ENCODE data around the gene CACNA1C.

The CACNA1C gene

DNA sequence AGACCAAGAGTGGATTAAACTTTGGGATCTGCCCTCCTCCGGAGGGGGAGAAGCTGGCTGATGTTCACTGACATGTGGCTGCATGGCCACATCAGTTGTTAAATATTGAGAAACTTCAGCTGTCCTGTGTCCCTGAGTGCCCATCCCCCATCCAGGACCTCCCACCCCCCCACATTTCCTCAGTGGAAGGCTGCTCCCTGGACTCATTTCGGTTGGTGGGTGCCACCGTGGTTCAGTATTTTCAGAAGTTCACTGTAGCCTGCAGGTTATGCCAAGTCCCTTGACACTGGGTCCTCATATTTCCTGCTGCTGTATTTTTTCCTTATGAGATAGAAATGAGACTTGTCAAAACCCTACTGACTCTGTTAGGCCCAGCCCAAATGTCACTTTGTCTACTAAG, 302.4 kb downstream of the CACNA1C start:
- no peak overlapping the region for H3K27ac ChIP-seq
- TF ChIP-seq, protein P1, sequence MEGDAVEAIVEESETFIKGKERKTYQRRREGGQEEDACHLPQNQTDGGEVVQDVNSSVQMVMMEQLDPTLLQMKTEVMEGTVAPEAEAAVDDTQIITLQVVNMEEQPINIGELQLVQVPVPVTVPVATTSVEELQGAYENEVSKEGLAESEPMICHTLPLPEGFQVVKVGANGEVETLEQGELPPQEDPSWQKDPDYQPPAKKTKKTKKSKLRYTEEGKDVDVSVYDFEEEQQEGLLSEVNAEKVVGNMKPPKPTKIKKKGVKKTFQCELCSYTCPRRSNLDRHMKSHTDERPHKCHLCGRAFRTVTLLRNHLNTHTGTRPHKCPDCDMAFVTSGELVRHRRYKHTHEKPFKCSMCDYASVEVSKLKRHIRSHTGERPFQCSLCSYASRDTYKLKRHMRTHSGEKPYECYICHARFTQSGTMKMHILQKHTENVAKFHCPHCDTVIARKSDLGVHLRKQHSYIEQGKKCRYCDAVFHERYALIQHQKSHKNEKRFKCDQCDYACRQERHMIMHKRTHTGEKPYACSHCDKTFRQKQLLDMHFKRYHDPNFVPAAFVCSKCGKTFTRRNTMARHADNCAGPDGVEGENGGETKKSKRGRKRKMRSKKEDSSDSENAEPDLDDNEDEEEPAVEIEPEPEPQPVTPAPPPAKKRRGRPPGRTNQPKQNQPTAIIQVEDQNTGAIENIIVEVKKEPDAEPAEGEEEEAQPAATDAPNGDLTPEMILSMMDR (conservative IDR thresholded peaks at IDR 0.05): no peak

DNA sequence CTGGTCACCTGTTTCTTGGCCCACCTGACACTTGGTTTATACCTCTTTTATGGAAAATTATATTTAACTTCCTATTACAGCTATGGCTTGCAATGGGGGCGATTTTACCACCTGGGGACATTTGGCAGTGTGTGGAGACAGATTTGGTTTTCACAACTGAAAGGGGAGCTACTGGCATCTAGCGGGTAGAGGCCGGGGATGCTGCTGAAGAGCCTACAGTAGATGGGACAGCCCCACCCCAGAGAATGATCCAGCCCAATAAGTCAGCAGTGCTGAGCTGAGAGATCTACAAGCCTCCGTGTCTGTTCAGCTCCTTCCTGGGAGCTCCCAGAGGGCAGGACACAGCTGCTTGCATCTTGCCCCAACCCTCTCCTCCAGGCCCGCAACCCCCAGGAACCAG, 302.8 kb downstream of the CACNA1C start:
- no peak overlapping the region for H3K27ac ChIP-seq
- TF ChIP-seq, protein P1 (conservative IDR thresholded peaks at IDR 0.05): no peak

DNA sequence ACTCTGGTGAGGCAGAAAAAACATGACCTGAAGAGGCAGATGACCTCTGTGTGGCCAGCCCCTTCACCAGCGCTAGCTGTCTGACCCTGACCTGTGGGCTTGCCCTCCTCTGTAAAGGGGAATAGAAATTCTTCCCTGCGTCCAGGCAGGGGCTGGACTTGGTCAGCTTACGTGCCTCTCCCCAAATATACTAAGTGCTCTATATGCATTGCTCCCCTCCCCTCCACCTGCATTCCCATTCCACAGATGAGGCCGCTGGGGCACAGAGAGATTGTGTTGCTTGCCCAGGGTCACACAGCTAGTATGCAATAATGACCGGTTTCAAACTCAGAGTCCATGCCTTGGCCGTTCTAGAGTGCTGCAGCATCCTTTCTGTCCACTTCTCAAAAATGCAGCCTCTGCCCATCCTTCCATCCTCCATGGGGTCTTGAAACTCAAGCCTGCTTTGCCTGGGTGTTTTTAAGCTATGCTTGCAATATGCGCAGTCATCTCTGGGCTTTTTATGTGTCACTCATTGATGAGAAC, 303.9 kb downstream of the CACNA1C start:
- TF ChIP-seq, protein P1 (conservative IDR thresholded peaks at IDR 0.05): no peak
- H3K27ac ChIP-seq: no peak overlapping the region

- H3K27ac ChIP-seq: no peak overlapping the region
- TF ChIP-seq, protein P1 (conservative IDR thresholded peaks at IDR 0.05): no peak
Observed at GRCh38 chr12:2358986-2359658, 306.3 kb downstream of the CACNA1C start.

GRCh38 chr12:2359725-2360629, 307.2 kb downstream of the CACNA1C start:
- TF ChIP-seq, protein P1 (conservative IDR thresholded peaks at IDR 0.05): no peak
- no peak overlapping the region for H3K27ac ChIP-seq

GRCh38 chr12:2360630-2361170, 307.9 kb downstream of the CACNA1C start:
- no peak overlapping the region for H3K27ac ChIP-seq
- TF ChIP-seq, protein P1 (conservative IDR thresholded peaks at IDR 0.05): peak; percentile 49
